Measurements from ENCODE around the gene RERE. TPM values are rescaled to one million over a fixed set of nuclear protein-coding genes. Genes with fewer than 3 reads are reported as not detected.
A peak's percentile ranks its signal among the peaks of the same experiment; 100 is the strongest.
"Not testable (repeated sequence)": the region's sequence is repeated elsewhere in the genome, so short reads cannot be mapped to it uniquely, and the experiment has no call there.

The RERE gene
- total RNA-seq, 3 donors from 2014 or later = 99.5 to 204 (median 174) TPM

- Histone ChIP-seq H3K36me3 (ENCODE audit: low read depth) (no peaks in the 10 kb centered on the region), H3K4me3 (no peak overlapping the region), H3K4me1 (ENCODE audit: low read depth) (no peaks in the 10 kb centered on the region), H3K9me3 (no peaks in the 10 kb centered on the region)
- no peak for ATAC-seq
- no peak for DNase-seq
- intact Hi-C loops (cut with DNase I, micrococcal nuclease) = no loop called here
- TF ChIP-seq CTCF (IDR thresholded peaks at IDR 0.05) = no peak
Observed at GRCh38 chr1:8791819-8792218, 25.6 kb downstream of the RERE start.

GRCh38 chr1:8790987-8791386 lies 26.5 kb downstream of the RERE start:
- no peak for TF ChIP-seq CTCF (IDR thresholded peaks at IDR 0.05)

GRCh38 chr1:8790478-8790877 lies 27.0 kb downstream of the RERE start:
- intact Hi-C loops (cut with DNase I, micrococcal nuclease) = no loop called here
- Histone ChIP-seq H3K36me3 (ENCODE audit: low read depth) (no peaks in the 10 kb centered on the region), H3K9me3 (no peaks in the 10 kb centered on the region), H3K4me1 (ENCODE audit: low read depth) (no peaks in the 10 kb centered on the region), H3K4me3 (no peak overlapping the region)
- TF ChIP-seq CTCF (IDR thresholded peaks at IDR 0.05) = no peak
- DNase-seq (no peak), ATAC-seq (no peak)

More at GRCh38 chr1:8790987-8791386, 26.5 kb downstream of the RERE start:
- Histone ChIP-seq H3K4me3 (no peak overlapping the region), H3K4me1 (ENCODE audit: low read depth) (no peaks in the 10 kb centered on the region), H3K9me3 (no peaks in the 10 kb centered on the region), H3K36me3 (ENCODE audit: low read depth) (no peaks in the 10 kb centered on the region)
- intact Hi-C loops (cut with DNase I, micrococcal nuclease) = no loop called here
- ATAC-seq (no peak), DNase-seq (no peak)

GRCh38 chr1:8789314-8790214 lies 27.9 kb downstream of the RERE start:
- DNase-seq = no peak
- Histone ChIP-seq H3K36me3 (ENCODE audit: low read depth) (no peaks in the 10 kb centered on the region), H3K9me3 (no peaks in the 10 kb centered on the region), H3K4me1 (ENCODE audit: low read depth) (no peaks in the 10 kb centered on the region), H3K4me3 (no peak overlapping the region)
- ATAC-seq = no peak
- TF ChIP-seq CTCF (IDR thresholded peaks at IDR 0.05) = no peak
- intact Hi-C loops (cut with DNase I, micrococcal nuclease) = no loop called here

- TF ChIP-seq CTCF (IDR thresholded peaks at IDR 0.05) = no peak
- DNase-seq = no peak
- no peaks in the 10 kb centered on the region for H3K4me1 ChIP-seq (ENCODE audit: low read depth)
- H3K9me3 ChIP-seq = no peaks in the 10 kb centered on the region
- intact Hi-C loops (cut with DNase I, micrococcal nuclease) = no loop called here
- H3K36me3 ChIP-seq (ENCODE audit: low read depth) = no peaks in the 10 kb centered on the region
- H3K4me3 ChIP-seq = no peak overlapping the region
- ATAC-seq = peak; percentile 82
Observed at GRCh38 chr1:8787218-8787617, 30.2 kb downstream of the RERE start.

- not testable (repeated sequence) for DNase-seq, H3K4me3 ChIP-seq
Observed at GRCh38 chr1:8786204-8786603, 31.2 kb downstream of the RERE start.

More at GRCh38 chr1:8786204-8786603, 31.2 kb downstream of the RERE start:
- H3K4me1 ChIP-seq (ENCODE audit: low read depth); H3K36me3 ChIP-seq (ENCODE audit: low read depth); ATAC-seq; H3K9me3 ChIP-seq; intact Hi-C loops (cut with DNase I, micrococcal nuclease): not testable (repeated sequence)

All from mucosa of descending colon (tissue), 3 donors.